HG03354 (cell line): ENCODE results near the gene FDXR.

Experiments
- ATAC-seq: cut with Tn5 transposase; IDR thresholded peaks from one replicate; pipeline ENCODE4 v1.9.1; 2021; ENCODE audit warnings: mild to moderate bottlenecking; ENCODE audit not compliant: unreplicated experiment, poor library complexity, severe bottlenecking

Gene FDXR

DNA sequence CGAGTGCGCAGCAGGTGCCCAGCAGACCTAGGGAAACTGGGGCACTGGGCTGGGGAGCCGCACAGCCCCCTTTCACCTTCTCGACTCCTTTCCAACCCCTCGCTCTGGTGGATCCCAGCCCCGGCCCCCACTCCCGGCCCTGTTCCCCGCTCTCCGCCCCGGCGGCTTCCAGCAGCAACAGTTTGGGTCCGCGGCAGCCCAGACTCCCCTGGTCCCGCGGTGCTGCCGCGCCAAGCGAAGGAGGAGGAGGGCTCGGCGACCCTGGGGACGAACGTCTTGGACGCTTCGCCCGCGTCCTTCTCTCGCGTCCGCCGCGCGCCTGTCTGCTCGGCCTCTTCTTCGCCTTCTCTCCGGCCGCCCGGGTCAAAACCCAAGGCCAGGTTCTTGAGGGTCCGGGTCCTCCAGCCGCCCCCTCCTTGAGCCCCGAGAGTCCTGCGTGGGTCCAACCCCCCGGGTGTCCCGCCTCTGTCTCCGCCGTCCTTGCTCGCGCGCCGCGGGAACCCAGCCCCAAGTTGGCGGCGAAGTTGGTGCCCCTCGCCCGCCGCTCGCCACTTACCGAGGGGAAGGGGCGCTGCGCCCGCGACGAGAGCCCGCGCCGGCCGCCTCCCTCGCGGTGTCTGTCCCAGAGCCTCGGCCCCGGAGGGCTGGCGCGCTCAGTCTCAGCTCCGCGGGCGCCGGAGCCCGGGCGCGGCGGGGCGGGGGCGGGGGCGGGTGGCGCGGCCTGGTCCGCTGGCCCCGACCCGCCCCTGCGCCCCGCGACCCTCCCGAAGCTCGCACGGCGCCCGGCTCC, 11.7 kb downstream of the FDXR start:
- no peak for ATAC-seq

DNA sequence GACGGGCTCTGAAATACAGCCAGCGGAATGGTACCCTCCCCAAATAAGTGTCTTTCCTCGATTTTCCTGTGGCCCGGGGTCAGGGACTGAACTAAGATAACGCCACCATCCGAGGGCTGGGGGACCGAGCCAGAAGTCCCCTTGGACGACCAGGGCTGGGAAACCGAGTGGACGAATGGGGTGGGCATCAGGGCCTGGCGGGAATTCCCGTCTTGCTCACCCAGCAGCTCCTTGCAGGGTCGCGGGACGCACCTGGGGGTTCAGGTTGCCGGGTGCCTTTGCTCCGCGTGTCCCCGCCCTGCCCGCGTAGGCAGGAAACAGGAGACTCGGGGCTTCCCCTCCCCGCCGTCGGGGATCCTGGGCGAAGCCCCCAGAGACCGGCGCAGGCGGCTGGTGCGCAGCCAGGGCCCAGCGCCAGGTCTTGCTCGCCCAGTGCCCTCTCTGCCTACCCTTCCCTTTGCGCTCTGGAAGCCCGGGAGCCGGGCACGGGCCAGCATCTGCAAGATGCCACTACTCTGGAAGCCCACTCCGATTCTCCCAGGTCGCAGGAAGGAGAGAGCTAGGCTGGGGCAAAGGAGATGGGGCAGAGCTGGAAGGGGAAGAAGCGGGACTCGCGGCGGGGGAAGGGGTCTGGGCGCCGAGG, 12.4 kb downstream of the FDXR start:
- ATAC-seq = no peak

DNA sequence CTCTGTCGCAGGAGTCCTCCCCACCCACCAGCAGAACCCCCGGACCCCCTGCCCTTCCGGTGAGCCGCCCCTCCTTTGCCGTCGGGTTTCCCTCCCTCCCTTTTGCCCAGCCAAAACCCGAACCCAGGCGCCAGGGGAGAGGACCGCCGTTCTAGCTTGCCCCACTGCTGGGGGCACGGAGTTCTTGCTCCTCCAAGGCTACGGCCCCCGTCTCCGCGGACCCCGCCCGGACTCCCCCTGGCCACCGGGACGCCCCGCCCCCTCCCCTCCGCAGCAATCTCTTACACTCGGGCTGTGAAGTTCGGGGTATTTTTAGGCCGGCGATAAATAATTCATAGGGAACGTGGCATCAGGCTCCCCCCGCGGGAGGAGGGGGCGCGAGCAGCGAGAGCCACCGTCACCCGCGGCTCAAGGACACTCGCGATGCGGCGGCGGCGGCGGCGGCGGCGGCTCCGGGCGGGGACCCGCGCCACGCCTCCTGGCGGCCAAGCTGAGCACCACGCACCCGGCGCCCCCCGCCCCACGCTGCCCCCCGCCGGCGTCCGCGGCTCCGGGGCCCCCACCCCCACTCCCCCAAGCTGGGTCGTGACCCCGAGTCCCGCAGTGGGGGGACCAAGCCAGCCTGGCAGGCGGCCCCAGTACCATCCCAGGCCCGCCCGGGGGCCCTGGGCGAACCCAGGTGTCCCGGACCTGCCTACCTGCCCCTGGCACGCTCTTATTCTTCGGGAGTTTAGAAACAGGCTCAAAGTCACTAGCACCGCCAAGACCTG, 13.2 kb downstream of the FDXR start, which contains the start of gene GRIN2C:
TSS of gene GRIN2C (minus strand) at position 427 of the 770 bp plus-strand sequence. CDS start 4,793 bp downstream, outside the sequence.
- ATAC-seq = no peak

DNA sequence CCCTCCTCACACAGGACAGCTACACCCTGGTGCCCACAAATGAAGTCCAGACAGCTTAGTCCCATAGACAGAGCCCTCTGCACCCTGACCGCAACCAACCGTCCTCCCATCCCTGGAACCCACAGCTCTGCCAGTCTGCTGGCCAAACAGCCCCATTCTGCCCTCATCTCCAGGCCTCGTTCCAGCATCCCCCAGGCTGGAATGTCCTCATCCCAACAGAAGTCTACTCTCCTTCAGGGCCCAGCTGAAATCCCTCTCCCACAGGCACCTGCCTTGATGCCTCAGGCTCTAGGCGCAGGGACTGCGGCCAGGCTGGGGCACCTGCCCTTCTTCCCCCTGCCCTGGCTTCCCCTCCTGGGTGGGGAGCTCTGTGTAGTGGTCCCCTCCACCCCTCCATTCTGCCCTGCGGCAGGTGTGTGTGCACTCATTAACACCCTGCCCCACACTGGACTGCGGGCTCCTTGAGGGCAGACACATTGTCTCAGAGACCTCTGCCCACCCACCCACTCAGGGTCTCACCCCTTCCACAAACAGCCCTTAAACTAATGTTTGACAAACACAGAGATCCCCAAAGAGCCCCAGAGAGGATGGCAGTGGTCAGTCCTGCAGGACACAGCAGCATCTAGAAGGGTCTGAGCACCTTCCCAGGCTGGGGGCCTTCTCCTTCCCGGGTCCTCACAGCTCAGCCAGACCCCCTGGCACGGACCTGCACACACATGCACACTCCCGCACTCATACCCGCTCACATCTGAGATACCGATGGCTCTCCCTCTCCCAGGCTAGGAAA, 13.9 kb downstream of the FDXR start:
- no peak for ATAC-seq

DNA sequence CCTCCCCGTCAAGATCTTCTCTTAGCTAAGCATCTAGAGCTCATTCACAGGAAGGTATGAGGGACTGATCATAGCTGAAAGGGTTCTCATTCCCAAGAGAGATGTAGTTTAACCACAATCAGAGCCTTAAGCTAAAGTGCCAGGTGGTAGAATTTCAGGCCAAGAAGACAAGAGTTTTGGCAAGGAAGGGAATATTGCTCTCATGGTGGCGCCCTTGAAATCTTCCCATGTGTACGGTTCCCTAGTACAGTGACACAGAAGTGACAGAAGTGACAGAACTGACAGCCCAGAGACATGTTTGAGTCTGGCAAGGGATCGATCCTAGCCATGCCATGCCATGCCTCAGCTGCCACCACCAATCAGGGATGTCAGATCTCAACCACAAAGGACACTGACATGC, 15.6 kb downstream of the FDXR start:
- no peak for ATAC-seq

DNA sequence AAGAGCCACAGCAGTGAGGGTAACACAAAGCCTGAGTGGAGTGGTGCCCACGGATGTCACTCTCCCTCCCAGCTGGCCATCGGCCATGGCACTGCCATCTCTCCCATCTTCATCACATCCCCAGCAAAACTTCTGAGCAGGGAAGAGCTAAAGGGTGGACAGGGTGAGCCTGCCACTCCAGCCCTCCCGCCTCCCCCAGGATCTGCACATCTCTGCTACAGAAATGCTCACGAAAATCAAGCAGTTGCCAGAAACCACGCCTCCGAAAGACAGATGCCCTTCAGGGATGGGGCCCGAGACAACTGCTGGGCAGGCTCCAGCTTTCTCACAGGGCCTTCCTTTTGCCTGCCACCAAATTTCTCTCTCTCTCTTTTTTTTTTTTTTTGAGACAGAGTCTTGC, 16.7 kb downstream of the FDXR start:
- no peak for ATAC-seq

DNA sequence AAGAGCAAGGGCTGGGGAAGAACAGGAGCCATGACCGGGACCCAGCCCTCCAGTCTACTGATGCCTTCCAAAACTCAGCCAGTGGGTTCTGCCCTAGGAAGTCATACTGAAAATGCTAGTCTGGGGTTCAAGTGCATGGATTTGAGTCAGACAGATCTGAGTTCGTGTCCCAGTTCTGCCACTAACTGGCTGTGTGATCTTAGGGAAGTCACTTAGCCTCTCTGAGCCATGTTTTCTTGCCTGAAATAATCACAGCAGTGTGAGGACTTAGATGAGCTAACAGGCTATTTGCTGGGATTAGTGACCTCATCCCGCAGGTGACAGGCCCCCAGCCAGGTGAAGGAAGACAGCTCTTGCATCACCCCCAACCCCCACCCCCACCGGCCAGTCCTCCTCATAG, 17.5 kb downstream of the FDXR start:
- no peak for ATAC-seq

DNA sequence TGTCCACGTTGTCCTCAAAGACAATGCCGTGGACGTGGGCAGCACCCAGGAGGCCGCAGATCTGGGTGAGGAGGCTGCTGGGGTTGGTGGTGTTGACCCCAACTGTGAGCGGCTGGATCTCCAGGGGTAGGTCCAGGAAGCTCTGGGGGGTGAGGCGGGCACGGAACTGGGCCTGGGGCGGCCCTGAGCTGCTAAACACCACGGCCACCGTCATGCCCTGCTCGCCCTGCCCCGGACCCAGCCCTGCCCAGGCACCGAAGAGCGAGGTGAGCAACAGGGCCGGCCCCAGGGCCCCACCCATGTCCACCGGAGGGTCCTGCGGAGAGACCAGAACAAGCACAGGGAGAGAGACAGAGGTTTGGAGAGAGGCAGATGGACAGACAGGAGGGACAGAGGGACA, 18.0 kb downstream of the FDXR start:
- no peak for ATAC-seq

DNA sequence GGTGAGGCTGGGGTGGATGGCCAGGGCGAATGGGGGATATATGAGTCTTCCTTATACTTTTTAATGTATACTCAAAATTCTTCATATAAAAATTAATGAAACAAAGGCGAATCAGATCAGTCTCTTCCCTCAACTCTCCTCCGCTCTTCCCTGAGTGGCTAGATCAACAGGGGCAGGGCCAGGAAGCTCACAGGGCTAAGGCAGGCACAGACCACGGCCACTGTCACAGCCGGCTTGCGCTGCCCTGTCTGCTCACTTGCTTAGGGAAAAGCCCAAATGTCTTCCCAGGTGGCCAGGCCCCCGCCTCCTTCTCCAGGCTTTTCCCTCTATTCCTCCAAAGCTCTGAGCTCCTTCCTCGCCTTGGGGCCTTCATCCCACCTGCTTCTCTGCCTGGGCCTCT, 19.1 kb downstream of the FDXR start:
- no peak for ATAC-seq

DNA sequence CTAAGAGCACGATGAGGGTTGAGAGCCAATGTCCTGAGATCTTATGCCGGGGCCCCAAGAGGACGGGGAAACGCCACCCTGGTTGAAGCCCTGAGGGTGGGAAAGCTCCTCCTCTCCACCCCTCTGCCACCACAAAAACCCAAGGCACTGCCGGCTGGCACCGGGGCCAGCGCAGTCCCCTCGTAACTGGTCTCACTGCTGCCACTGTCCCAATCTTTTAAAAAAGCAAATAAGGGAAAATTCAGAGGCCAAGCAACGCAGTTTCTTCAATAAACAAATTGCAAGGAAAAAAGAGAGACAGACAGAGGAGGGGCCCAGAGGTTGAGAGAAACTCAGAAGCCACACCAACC, 19.8 kb downstream of the FDXR start:
- ATAC-seq = no peak

DNA sequence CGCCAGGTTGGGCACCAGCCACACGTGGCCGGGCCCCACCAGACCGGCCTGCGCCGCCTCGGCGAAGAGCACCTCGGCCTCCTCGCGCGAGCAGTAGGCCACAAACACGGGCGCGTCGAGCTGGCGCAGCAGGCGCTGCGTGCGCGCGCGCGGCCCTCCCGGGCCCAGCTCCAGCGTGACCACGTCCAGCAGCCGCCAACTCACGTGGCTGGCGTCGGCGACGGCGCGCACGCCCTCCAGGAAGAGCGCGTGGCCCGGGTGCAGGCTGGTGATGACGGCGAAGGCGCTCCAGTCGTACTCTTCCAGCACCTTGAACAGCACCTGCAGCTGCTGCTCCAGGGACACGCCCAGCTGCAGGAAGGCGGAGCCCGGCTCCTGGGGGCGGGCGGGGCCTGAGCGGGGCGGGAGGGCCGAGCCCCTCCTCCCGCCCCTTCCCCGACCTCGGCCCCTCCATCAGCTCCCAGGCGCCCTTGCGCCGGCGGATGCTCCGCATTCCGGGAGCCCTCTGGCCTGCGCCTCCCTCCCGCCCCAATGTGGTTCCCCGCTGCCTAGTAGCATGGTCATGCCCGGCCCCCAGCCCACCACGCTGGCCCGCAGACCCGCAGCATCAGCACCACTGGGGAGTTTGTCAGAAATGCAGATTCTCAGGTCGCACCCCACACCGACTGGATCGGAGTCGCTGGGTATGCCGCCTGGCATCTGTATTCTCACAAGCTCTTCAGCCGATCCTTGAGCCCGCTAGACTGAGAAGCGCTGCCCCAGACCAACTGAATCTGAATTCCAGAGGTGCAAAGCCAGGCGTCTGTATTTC, 20.4 kb downstream of the FDXR start:
- ATAC-seq = no peak

DNA sequence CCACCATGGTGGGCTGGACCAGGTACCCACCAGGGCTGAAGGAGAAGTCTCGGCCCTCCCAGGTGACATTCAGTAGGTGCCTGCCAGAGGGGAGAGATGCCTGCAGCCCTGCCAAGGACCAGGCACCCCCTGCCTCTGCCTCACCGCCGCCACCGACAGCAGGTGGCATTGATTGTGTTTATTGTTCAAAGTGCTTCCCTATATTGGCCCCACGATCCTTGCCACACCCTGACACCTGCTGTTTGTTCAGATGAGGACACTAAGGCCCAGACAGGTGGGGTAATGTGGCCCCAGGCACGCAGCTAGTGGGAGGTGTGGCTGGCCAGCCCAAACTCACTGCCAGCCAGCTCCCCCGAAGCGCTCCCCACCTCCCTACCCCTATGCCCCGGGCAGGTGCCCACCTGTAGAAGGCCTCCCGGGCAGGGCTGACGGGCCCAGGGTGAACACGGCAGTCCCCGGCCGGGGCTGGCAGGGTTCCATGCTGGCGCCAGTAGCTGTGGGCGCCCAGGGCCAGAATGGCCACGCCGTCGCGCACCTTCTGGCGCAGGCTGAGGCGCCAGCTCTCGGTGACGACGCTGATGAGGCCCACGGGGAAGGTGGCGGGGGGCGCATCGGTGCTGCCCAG, 21.1 kb downstream of the FDXR start:
- ATAC-seq = no peak

DNA sequence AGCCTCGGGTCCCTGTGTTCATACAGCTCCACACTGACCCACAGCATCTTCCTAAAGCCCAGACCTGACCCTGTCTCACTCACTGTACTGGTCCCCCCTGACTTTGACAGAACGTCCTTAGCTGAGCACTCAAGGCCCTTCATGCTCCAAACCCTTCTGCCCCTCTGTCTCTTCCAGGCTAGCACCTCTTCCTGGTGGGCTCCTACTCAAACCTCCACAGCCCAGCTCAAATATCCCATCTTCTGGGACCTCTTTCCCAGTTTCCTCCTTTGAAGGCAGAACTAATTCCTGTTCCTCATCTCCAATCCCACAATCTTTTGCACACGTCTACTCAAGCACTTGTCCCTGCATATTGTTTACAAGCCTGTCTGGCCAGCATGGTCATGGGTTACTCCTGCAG, 21.9 kb downstream of the FDXR start:
- ATAC-seq = no peak

DNA sequence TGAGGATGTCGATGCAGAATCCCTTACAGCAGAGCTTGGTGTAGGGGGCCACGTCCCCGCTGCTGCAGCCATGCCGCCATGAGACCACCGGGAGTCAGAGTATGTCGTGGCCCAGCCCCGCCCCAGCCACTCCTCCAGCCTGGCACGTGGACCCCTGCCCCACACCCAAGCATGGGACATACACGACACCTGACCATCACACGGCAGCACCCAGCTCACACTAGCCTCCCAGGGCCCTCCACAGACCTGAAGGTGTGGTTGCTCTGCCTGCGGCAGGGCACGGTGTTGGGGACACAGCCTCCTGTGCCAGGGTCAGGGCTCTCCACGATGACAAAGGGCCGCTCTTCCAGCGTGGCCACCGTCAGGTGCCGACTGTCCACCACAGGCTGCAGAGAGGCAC, 22.5 kb downstream of the FDXR start:
- ATAC-seq = no peak

DNA sequence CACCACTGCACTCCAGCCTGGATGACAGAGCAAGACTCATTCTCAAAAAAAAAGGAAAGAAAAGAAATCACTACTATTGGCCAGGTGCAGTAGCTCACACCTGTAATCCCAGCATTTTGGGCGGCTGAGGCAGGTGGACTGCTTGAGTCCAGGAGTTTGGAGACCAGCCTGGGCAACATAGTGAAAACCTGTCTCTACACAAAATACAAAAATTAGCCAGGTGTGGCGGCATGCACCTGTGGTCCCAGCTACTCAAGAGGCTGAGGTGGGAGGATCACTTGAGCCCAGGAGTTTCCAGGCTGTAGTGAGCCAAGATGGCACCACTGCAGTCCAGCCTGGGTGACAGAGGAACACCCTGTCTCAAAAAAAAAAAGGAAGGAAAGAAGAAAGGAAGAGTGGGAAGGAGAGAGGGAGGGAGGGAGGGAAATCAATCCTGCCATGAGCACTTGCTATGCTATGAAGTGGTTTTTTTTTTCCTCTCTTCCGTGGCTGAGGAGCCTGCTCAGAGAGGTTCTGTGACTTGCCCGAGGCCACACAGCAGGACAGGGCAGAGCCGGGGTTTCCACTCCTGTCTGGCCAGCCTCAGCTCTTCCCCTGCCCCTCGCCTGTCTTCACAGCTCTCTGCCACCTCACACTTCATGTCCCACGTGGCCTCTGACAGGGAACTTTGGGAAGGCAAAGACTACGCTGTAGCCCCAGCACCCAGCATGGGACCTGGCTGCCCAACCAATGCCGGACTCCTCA, 24.0 kb downstream of the FDXR start:
- ATAC-seq = no peak

DNA sequence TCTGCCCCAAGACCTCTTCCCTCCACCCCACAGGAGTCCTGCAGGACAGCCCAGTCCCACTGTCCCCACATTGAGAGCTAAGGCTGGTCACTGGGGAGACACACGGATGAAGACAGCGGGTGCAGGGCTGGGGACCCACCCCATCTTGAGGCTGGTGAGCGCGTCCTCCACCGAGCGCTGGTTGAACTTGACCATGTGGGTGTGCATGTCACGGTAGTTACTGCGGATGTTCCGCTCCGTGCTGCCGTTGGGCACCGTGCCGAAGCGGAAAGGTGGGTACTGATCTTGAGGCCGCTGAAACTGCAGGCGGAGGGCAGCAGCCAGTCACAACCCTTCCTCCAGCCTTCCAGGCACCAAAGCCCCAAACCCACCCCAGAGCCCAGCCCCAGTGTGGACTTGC, 26.2 kb downstream of the FDXR start:
- ATAC-seq = no peak

DNA sequence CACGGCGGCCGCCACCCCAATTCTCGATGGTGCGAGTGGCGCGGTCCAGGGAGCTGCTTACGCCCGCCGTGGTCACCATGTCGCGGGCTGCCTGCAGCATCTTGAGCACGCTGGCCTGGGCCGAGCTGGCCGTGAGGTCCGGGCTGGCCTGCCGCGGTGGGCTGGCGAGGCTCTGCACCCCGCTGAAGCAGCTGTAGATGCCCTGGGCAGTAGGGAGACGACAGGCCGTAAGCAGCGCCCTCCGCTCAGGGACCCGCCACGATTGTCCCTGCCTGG, 29.5 kb downstream of the FDXR start:
- ATAC-seq = no peak

DNA sequence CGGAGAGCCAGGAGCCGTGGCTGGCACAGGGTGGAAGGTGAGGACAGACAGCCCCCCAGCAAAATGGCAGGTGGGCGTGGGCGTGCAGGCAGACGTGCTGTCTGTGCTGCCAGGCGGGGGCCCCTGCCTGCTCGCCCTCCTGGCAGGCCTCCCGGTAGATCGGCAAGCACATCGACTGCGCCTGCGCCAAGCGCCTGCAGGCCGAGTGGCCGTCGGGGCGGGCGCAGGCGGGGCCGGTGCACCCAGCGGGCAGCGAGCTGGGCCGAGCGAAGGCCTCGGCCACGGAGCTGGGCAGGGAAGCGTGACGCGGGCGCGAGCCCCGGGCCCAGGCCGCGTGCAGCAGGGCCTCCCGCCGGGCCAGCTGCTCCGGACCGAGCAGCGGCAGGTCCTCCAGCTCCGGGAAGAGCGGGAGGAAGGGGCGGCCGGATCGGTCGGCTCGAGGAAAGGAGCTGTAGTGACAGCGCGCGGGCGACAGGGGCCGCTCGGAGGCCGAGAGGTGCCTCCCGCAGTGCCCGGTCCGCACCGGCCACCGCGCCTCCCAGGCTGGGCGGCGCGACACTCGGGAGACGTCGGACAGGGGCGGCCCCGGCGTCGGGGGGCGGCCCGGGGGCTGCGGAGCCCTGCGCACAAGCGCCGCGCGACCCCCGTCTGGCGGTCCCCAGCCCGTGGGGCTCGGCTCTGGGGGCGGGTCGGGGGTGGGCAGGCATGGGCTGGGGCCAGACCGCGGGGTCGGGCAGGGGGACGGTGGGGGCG, 30.0 kb downstream of the FDXR start:
- no peak for ATAC-seq
